SU-DHL-6 (cell line): ENCODE results near the gene CNPY3.
A peak's percentile ranks its signal among the peaks of the same experiment; 100 is the strongest.

ENCODE experiments used
- H2AFZ ChIP-seq: fragments of 200-600 bp; sonication (generic); 2 replicates; pipeline ENCODE4 v1.6.1; 2014; ENCODE audit warnings: low read depth, mild to moderate bottlenecking, moderate library complexity, mixed read lengths, antibody characterized with exemption, low read length; ENCODE audit not compliant: severe bottlenecking
- H3F3A ChIP-seq: fragments of 200-600 bp; shearing (Covaris generic); 2 replicates; pipeline ENCODE4 v1.6.0; 2016; ENCODE audit warnings: antibody characterized with exemption, mild to moderate bottlenecking; ENCODE audit not compliant: insufficient read depth
- H3K27ac ChIP-seq: fragments of 200-600 bp; sonication (generic); 2 replicates; pipeline ENCODE4 v1.5.1; 2016; ENCODE audit warnings: low read depth, mild to moderate bottlenecking, low read length, moderate library complexity, mixed read lengths
- H3K27me3 ChIP-seq: fragments of 200-600 bp; sonication (generic), shearing (Covaris generic); 2 replicates; pipeline ENCODE4 v1.6.0; 2014; ENCODE audit warnings: mild to moderate bottlenecking, low read length
- H3K36me3 ChIP-seq: fragments of 200-600 bp; sonication (generic); 2 replicates; pipeline ENCODE4 v1.6.1; 2014; ENCODE audit warnings: mild to moderate bottlenecking, low read length, mixed read lengths
- H3K4me2 ChIP-seq: fragments of 300-600, 200-600 bp; shearing (Covaris generic), sonication (generic); 2 replicates; pipeline ENCODE4 v1.6.0; 2014; ENCODE audit warnings: low read length, low read depth, mild to moderate bottlenecking; ENCODE audit not compliant: poor library complexity, severe bottlenecking
- H3K4me3 ChIP-seq: fragments of 200-600 bp; sonication (generic); 2 replicates; pipeline ENCODE4 v1.5.1; 2014; ENCODE audit warnings: antibody characterized with exemption, low read length, mild to moderate bottlenecking, mixed read lengths; ENCODE audit not compliant: insufficient read depth, poor library complexity, severe bottlenecking
- H3K79me2 ChIP-seq: fragments of 200-600 bp; sonication (generic); 2 replicates; pipeline ENCODE4 v1.6.1; 2014; ENCODE audit warnings: mild to moderate bottlenecking, low read length, moderate library complexity; ENCODE audit not compliant: insufficient read depth
- H3K9ac ChIP-seq: fragments of 200-600 bp; sonication (generic); 2 replicates; pipeline ENCODE4 v1.7.0; 2014; ENCODE audit warnings: mild to moderate bottlenecking, low read length
- H3K9me2 ChIP-seq: fragments of 200-600 bp; sonication (generic); replicated peaks from 2 replicates; pipeline ENCODE4 v1.6.1; 2014; ENCODE audit warnings: low read length; ENCODE audit not compliant: insufficient read depth
- H3K9me3 ChIP-seq: fragments of 200-600 bp; sonication (generic); 2 replicates; pipeline ENCODE4 v1.6.1; 2014; ENCODE audit warnings: low read length, mixed read lengths; ENCODE audit not compliant: insufficient read depth
- H4K20me1 ChIP-seq: fragments of 200-600 bp; sonication (generic); 2 replicates; pipeline ENCODE4 v1.6.1; 2014; ENCODE audit warnings: low read depth, mild to moderate bottlenecking, antibody characterized with exemption, low read length, moderate library complexity, mixed read lengths
- EZH2phosphoT487 ChIP-seq: fragments of 200-600 bp; sonication (generic), shearing (Covaris generic); conservative IDR thresholded peaks from 2 replicates; pipeline ENCODE4 v1.6.1; 2018; ENCODE audit warnings: mild to moderate bottlenecking, antibody characterized with exemption, low read length, moderate library complexity, mixed read lengths
- TF ChIP-seq, protein P1 (sequence below): fragments of 200-600 bp; sonication (generic); IDR thresholded peaks from one replicate; pipeline ENCODE4 v1.5.1; 2017; ENCODE audit warnings: antibody characterized with exemption, mild to moderate bottlenecking, low read length, moderate library complexity; ENCODE audit not compliant: insufficient read depth, poor library complexity, severe bottlenecking

Gene CNPY3

DNA sequence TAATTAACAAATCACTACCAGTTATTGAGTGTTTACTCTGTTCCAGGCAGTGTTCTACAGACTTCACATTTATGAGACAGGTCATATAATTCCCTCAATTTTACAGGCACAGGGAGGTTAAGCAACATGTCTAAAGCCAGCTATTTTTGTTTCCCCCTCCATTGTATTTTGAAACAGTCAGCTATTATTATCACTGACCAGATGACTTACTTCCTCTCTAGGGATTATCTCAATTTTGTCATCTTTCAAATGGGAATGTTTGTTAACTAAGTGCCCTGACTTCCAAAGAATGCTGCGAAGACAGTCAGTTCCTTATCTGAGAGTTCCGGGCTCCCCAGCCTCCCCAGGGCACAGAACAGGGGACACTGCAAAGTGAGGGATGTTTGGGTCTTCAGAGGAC is 5.6 kb upstream of the CNPY3 start:
- no peaks in the 10 kb centered on the region for H3K9me3 ChIP-seq
- no peak overlapping the region for H2AFZ ChIP-seq
- H3K9ac ChIP-seq: no peak overlapping the region

DNA sequence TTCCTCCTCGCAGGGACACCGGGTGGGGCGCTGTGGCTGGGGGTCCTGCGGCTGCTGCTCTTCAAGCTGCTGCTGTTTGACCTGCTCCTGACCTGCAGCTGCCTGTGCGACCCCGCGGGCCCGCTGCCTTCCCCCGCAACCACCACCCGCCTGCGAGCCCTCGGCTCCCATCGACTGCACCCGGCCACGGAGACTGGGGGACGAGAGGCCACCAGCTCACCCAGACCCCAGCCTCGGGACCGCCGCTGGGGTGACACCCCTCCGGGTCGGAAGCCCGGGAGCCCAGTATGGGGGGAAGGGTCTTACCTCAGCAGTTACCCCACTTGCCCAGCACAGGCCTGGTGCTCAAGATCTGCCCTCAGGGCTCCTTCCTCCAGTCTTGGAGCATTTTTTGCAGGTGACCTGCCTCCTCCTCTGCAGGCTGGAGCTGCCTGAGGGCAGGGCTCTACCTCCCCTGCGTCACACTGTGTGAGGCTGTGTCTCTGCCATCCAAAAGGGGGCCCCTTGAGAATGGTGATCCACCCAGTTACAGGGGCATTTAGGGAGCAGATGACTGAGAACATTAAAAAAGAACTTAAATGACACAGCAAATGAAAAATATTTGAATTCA is 3.9 kb upstream of the CNPY3 start:
- Histone ChIP-seq H2AFZ (no peak overlapping the region), H3K9me2 (no peaks in the 10 kb centered on the region), H3K4me2 (no peak overlapping the region), H4K20me1 (no peaks in the 10 kb centered on the region), H3F3A (peaks cover 18% of the 10 kb centered on the region), H3K27me3 (no peaks in the 10 kb centered on the region), H3K79me2 (peaks cover 4% of the 10 kb centered on the region), H3K9ac (no peak overlapping the region), H3K4me3 (no peak overlapping the region), H3K9me3 (no peaks in the 10 kb centered on the region), H3K27ac (no peak overlapping the region), H3K36me3 (no peaks in the 10 kb centered on the region)
- no peak for TF ChIP-seq EZH2phosphoT487
- TF ChIP-seq, protein P1, sequence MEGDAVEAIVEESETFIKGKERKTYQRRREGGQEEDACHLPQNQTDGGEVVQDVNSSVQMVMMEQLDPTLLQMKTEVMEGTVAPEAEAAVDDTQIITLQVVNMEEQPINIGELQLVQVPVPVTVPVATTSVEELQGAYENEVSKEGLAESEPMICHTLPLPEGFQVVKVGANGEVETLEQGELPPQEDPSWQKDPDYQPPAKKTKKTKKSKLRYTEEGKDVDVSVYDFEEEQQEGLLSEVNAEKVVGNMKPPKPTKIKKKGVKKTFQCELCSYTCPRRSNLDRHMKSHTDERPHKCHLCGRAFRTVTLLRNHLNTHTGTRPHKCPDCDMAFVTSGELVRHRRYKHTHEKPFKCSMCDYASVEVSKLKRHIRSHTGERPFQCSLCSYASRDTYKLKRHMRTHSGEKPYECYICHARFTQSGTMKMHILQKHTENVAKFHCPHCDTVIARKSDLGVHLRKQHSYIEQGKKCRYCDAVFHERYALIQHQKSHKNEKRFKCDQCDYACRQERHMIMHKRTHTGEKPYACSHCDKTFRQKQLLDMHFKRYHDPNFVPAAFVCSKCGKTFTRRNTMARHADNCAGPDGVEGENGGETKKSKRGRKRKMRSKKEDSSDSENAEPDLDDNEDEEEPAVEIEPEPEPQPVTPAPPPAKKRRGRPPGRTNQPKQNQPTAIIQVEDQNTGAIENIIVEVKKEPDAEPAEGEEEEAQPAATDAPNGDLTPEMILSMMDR: no peak

More for the DNA sequence above, 5.6 kb upstream of the CNPY3 start:
- Histone ChIP-seq H4K20me1 (no peaks in the 10 kb centered on the region), H3K27ac (no peak overlapping the region), H3K9me2 (no peaks in the 10 kb centered on the region), H3K79me2 (no peaks in the 10 kb centered on the region), H3K4me2 (no peak overlapping the region), H3K27me3 (no peaks in the 10 kb centered on the region), H3K4me3 (no peak overlapping the region), H3K36me3 (no peaks in the 10 kb centered on the region), H3F3A (peaks cover 5% of the 10 kb centered on the region)
- TF ChIP-seq, protein P1: no peak
- TF ChIP-seq EZH2phosphoT487: no peak

DNA sequence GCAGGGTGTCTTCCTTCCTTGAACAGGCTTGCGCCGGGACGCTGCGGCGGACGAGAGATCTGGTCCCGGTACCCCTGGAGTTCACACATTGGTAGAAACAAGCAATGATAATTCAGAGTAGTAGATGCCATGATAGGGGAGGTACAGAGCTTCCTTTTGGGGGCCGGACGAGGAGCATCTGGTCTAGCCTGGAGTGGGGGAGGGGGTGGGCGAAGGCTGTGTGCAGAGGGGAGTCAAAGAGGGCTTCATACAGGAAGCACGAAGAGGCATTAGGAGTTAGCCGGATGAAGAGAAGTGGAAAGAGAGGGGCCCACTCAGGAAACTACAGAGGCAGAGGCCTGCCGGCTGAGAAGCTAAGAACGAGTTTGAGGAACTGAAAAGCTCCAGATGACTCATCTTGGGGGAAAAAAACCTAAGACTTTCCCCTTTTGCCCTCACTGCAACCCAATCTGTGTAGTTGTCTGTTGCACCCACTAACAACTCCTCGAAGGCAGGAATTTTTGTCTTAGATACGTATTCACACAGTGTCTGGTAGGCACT is 611 bp downstream of the CNPY3 start:
- Histone ChIP-seq H3K9ac (peak overlapping the region; percentile 76), H3K36me3 (0 out of 2 replicates have a peak, but pooled peaks cover 4% of the 10 kb centered on the region)

More for the DNA sequence above, 611 bp downstream of the CNPY3 start:
- Histone ChIP-seq H2AFZ (peak overlapping the region; percentile 50), H3F3A (peaks cover 22% of the 10 kb centered on the region), H3K4me3 (peak overlapping the region; percentile 62), H3K27ac (peak overlapping the region; percentile 92), H3K4me2 (peak overlapping the region; percentile 73), H3K79me2 (peaks cover 47% of the 10 kb centered on the region), H3K9me2 (no peaks in the 10 kb centered on the region), H3K27me3 (no peaks in the 10 kb centered on the region), H3K9me3 (no peaks in the 10 kb centered on the region), H4K20me1 (no peaks in the 10 kb centered on the region)
- no peak for TF ChIP-seq EZH2phosphoT487
- TF ChIP-seq, protein P1: no peak
